Ovary (tissue), 3 donors: ENCODE results near the gene PXN.

Source experiments
- CTCF ChIP-seq, 3 donors: fragments of 450-650 bp in 2 of 3; fragments of 200-600 bp in 1 of 3; IDR thresholded peaks; one replicate each; pipeline versions ENCODE4 v1.5.1 to v1.8.0; 2016 to 2022; ENCODE audit warnings: antibody characterized with exemption in 3 of 3, mild to moderate bottlenecking in 1 of 3
- EP300 ChIP-seq: sonication (generic); formaldehyde crosslinking; IDR thresholded peaks from one replicate; pipeline ENCODE4 v1.6.1; 2017; ENCODE audit warnings: antibody characterized with exemption
- donor health status: DM: no; HTN: no; CAD: no.

GRCh38 chr12:120252071-120252906, 13.2 kb downstream of the PXN start:
- TF ChIP-seq CTCF (IDR thresholded peaks at IDR 0.05) (no peak), EP300 (no peak)
